Cerebellar nuclear complex (tissue), 1 donor: ENCODE results near the gene RAPGEF2.

ENCODE experiments used
- DNase-seq, 2 experiments: peaks; one replicate each; lab custom pipeline; 2025; lab: John Stamatoyannopoulos, UW

The RAPGEF2 gene

DNA sequence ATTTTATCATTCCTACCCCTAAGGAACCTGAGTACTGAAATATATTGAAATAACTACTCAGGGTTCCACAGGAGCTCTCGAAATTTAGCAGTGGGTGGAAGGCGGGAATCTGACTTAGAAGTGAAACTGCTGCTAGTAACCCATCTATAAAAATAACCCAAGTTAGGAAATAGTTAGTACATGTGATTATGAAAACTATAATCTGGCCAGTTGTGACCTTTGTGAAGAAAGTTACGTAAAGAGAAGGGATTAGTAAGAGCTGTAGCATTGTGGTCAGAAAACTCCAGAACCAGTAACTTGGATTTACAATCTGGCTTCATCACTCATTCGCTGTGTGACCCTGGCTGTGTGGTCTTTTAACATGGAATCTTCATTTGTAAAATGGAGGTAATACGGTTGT lies 175.5 kb downstream of the RAPGEF2 start:
- no peak for DNase-seq

GRCh38 chr4:159279084-159279483 lies 176.2 kb downstream of the RAPGEF2 start:
- DNase-seq, result no peak

DNA sequence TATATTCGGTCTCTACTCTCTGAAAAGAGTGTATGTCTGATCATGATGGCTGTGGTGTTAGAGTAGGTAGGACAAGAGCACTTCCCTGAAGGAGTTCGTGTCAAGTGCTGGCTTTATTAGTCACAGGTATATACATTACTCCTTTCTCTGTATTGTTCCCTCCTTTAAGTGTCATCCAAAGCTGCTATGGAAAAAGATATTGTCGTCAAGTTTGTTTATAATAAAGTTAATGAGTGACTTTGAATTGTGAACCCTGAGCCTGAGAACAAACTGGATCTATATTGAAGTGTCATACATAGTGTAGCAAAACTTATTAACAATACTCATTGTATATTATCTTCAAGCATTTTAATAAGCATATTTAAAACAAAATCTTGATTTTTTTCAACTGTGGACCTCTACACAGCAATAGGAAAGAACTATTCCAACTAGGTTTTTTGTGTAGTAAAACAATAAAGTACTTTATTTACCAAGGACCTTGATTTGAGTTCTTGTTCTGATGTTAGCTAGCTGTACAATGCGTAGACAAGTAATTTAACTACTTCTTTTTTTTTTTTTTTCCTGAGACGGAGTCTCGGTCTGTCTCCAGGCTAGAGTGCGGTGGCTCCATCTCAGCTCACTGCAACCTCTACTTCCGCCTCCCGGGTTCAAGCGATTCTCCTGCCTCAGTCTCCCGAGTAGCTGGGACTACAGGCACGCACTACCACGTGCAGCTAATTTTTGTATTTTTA lies 177.7 kb downstream of the RAPGEF2 start:
- DNase-seq, result no peak

DNA sequence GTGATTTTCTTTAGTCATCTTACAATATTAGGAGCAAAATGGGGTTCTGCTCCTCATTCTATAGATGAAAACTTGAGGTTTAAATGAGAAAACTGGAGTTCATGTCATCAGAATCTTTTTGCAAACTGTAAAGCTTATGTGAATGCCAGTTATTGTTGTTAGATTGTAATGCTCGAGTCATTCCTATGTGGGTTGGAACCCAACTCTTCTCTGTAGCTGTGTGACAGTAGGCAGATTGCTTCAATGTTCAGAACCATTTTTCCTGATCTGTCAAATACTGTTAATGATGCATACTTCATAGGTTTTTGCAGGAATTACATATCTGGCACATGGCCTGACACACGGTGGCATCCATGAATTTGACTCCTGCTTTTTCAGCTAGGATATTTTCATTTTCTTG lies 178.9 kb downstream of the RAPGEF2 start:
- DNase-seq, result no peak

GRCh38 chr4:159282329-159282728 lies 179.4 kb downstream of the RAPGEF2 start:
- DNase-seq, result no peak

- no peak for DNase-seq
Observed at GRCh38 chr4:159282944-159283343, 180.1 kb downstream of the RAPGEF2 start.

GRCh38 chr4:159283696-159284095 lies 180.8 kb downstream of the RAPGEF2 start:
- no peak for DNase-seq

DNA sequence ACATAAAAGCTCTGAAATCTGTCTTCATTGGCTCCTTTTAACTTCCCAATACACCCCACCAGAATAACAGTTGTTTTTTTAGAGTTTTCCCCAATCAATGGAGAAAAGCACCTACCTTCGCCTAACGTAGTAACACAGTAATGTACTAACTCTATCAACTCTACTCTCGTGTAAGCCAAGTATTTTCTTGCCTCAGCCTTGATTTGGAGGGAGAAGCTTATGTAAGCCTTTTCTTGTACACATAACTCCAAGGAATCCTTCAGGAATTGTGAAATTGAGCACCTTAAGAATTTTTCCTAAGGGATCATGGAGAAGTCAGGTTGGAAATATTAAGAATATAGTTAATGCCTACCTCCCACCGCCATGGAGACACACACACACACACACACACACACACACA lies 181.2 kb downstream of the RAPGEF2 start:
- DNase-seq, result no peak

- no peak for DNase-seq
Observed at GRCh38 chr4:159284733-159285132, 181.9 kb downstream of the RAPGEF2 start.

GRCh38 chr4:159287767-159288166 lies 184.9 kb downstream of the RAPGEF2 start:
- DNase-seq, result no peak

GRCh38 chr4:159289682-159290081 lies 186.8 kb downstream of the RAPGEF2 start:
- no peak for DNase-seq

DNA sequence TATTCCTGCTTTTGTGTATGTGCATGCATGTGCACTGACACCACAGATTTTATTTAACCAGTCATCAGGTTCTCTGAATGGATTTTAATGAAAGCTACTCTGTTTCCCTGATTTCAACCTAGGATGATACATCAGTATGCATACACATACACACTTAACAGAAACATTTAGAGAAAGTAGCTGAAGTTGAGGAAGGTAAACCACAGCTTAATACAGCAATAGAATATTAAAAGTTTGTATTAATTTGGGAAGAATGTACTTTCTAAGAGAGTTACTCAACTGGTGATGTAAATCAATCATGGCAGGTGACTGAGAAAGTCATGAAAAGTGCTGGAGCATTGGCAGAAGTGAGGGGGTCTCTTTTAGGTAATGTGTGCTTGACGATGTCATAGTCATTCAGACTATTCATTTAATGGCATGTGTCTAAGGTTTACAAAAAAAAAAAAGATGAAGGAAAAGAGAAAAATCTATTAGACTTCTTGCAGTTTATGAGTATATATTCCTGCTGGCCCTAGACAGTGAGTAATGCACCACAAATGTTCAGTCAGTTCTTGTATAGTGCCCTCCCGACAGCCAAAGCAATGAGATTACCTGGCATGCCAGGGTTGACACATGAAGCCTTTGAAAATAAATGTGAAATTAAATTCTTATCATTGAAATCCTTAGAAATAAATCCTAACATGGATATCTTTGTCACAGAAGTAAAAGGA lies 187.6 kb downstream of the RAPGEF2 start:
- no peak for DNase-seq

- DNase-seq, result no peak
Observed at GRCh38 chr4:159291176-159291575, 188.3 kb downstream of the RAPGEF2 start.

DNA sequence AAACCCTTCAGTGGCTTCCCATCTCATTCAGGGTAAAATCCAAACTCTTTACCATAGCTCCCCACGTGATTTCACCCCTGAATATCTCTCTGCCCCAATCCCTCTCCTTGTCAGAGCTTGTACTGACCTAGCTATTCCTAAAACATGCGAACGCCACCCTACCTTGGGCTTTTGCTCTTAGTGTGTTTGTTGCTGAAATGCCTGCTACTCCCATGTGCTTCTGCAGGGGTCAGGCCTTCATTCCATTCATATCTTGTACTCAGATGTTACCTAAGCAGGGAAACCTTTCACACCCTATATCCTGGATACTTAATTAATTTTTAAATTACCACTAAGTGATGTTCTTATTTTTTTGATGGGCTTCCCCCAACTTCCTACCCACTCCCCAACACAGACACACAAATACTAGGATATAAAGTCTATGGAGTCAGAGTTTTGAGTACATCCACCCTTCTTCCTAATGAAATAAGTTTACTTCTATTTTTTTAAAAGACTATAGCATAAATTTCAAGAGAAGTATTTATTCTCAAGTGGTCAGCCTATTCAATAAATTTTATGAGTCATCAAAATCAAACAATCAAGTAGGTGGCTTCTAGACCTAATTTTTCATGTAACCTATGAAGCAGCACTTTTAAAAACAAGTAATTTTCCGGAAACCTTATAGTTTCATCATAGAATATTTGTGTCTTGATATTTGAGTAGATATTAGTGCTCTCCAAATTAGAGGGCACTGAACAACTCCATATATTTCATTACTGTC lies 189.4 kb downstream of the RAPGEF2 start:
- DNase-seq, result no peak

GRCh38 chr4:159293811-159294515 lies 191.1 kb downstream of the RAPGEF2 start:
- no peak for DNase-seq

GRCh38 chr4:159296061-159296460 lies 193.2 kb downstream of the RAPGEF2 start:
- DNase-seq, result no peak

GRCh38 chr4:159297091-159297490 lies 194.2 kb downstream of the RAPGEF2 start:
- DNase-seq, result no peak

DNA sequence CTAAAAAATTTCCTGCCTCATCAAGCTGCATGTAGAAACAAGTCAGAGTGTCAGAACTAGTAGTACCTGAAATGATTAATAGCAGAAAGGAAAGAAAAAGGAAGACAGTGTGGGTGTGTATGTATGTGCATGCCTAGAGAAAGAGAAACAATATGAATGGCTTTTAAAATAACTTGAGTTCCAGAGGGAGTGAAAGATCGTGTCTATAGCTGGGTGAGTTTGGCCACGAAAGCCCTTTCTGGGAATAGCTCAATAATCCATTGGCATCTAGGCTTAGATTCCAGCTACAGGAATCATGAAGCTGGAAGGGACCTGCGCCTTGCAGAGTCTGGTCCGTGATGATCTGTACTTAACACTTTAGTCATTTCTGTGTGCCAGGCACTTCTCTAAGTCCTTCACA lies 195.6 kb downstream of the RAPGEF2 start:
- no peak for DNase-seq

- DNase-seq, result no peak
Observed at GRCh38 chr4:159303435-159303834, 200.6 kb downstream of the RAPGEF2 start.

GRCh38 chr4:159305129-159305528 lies 202.2 kb downstream of the RAPGEF2 start:
- DNase-seq, result no peak

- no peak for DNase-seq
Observed at GRCh38 chr4:159307929-159308328, 205.1 kb downstream of the RAPGEF2 start.
